Measurements from ENCODE around the gene CLK1. TPM values are rescaled to one million over a fixed set of nuclear protein-coding genes. Genes with fewer than 3 reads are reported as not detected.
A peak's percentile ranks its signal among the peaks of the same experiment; 100 is the strongest.

The CLK1 gene
- total and polyA plus RNA-seq, 9 of the 15 experiments (the other 6 are each of a cell fraction or from before 2014, with no cell fraction given), result 29.3 to 99.2 (median 47.0) TPM

- TF ChIP-seq BCLAF1 (IDR thresholded peaks at IDR 0.05; ENCODE audit: borderline replicate concordance in 1 of 2, control insufficient read depth in 1 of 2, low read depth in 2 of 2, low read length in 1 of 2), result no peak
- TF ChIP-seq ZBTB5 (IDR thresholded peaks at IDR 0.05), result no peak
- no peak for TF ChIP-seq ZBTB26 (CRISPR knock-in tag; IDR thresholded peaks at IDR 0.05)
- peak; percentile 65 for TF ChIP-seq POLR2G (IDR thresholded peaks at IDR 0.05; ENCODE audit: low read depth, low read length)
- TF ChIP-seq ZNF511 (CRISPR knock-in tag; IDR thresholded peaks at IDR 0.05), result peak; percentile 43; the same call in 1 of the 2 replicates
- no peak for TF ChIP-seq HLTF (IDR thresholded peaks at IDR 0.05)
- TF ChIP-seq MYC (IDR thresholded peaks at IDR 0.05; ENCODE audit: low read depth, low read length), result peak; percentile 35; the same call in 1 of the 2 replicates
- no peak for TF ChIP-seq MYC (CRISPR knock-in tag; IDR thresholded peaks at IDR 0.05; ENCODE audit: borderline replicate concordance, low read depth)
- TF ChIP-seq ATF3 (IDR thresholded peaks at IDR 0.05), result no peak
- 0 out of 2 replicates have a peak, but pooled peaks have one; percentile 14 for TF ChIP-seq ATF3 (CRISPR knock-in tag; conservative IDR thresholded peaks at IDR 0.05)
- no peak for TF ChIP-seq STAT5A (IDR thresholded peaks at IDR 0.05; ENCODE audit: borderline replicate concordance, low read length)
- 0 out of 2 replicates have a peak, but pooled peaks have one; percentile 21 for TF ChIP-seq ZNF589 (CRISPR knock-in tag; IDR thresholded peaks at IDR 0.05; ENCODE audit: low read depth)
- no peak for TF ChIP-seq KLF6 (CRISPR knock-in tag; IDR thresholded peaks at IDR 0.05; ENCODE audit: borderline replicate concordance)
- 0 out of 2 replicates have a peak, but pooled peaks have one; percentile 8 for TF ChIP-seq ZBTB43 (CRISPR knock-in tag; IDR thresholded peaks at IDR 0.05)
- no peak for TF ChIP-seq CBX5 (IDR thresholded peaks at IDR 0.05; ENCODE audit: borderline replicate concordance, low read depth)
- TF ChIP-seq PHF20 (IDR thresholded peaks at IDR 0.05; ENCODE audit: partially characterized antibody), result no peak
- no peak for TF ChIP-seq XRCC4 (IDR thresholded peaks at IDR 0.05; ENCODE audit: extremely low read depth, insufficient read depth, insufficient read length)
Measured at GRCh38 chr2:200812122-200813022, 52.1 kb downstream of the CLK1 start (continued).

Measured in K562 (cell line).